H9 (cell line): Measurements from ENCODE around the gene CYFIP1. TPM values are rescaled to one million over a fixed set of nuclear protein-coding genes. Genes with fewer than 3 reads are reported as not detected.
A peak's percentile ranks its signal among the peaks of the same experiment; 100 is the strongest.

Source experiments
- DNase-seq: peaks from one replicate; pipeline ENCODE4 v3.0.0-alpha.2; 2017
- H2AFZ ChIP-seq: one replicate; pipeline ENCODE4 v1.6.1; 2013; ENCODE audit warnings: mild to moderate bottlenecking, low read length, control low read depth, moderate library complexity
- H2AK5ac ChIP-seq: 2 replicates; pipeline ENCODE4 v1.6.1; 2013; ENCODE audit warnings: low read length, control low read depth, mixed read lengths; ENCODE audit not compliant: insufficient read length
- H2BK120ac ChIP-seq: one replicate; pipeline ENCODE4 v1.6.1; 2013; ENCODE audit warnings: low read depth, mild to moderate bottlenecking, low read length, control low read depth, inconsistent platforms; ENCODE audit not compliant: poor library complexity, severe bottlenecking
- H2BK12ac ChIP-seq: 2 replicates; pipeline ENCODE4 v1.6.1; 2013; ENCODE audit warnings: low read length, control low read depth, mixed read lengths, low read depth; ENCODE audit not compliant: insufficient read length
- H2BK15ac ChIP-seq: 2 replicates; pipeline ENCODE4 v1.6.1; 2013; ENCODE audit warnings: low read depth, low read length, control low read depth
- H2BK20ac ChIP-seq: one replicate; pipeline ENCODE4 v1.6.1; 2013; ENCODE audit warnings: low read depth, mild to moderate bottlenecking, low read length, control low read depth, inconsistent platforms; ENCODE audit not compliant: poor library complexity, severe bottlenecking
- H2BK5ac ChIP-seq: 2 replicates; pipeline ENCODE4 v1.6.1; 2013; ENCODE audit warnings: low read length, control low read depth, mixed read lengths; ENCODE audit not compliant: insufficient read length
- H3K14ac ChIP-seq: 2 replicates; pipeline ENCODE4 v1.6.1; 2013; ENCODE audit warnings: low read length, control low read depth; ENCODE audit not compliant: insufficient read depth
- H3K18ac ChIP-seq: 2 replicates; pipeline ENCODE4 v1.6.1; 2013; ENCODE audit warnings: low read depth, mild to moderate bottlenecking, mixed read lengths, low read length, control low read depth; ENCODE audit not compliant: insufficient read length
- H3K23ac ChIP-seq: 2 replicates; pipeline ENCODE4 v1.6.1; 2013; ENCODE audit warnings: low read length, control low read depth, mixed read lengths, low read depth; ENCODE audit not compliant: insufficient read length
- H3K23me2 ChIP-seq: 2 replicates; pipeline ENCODE4 v1.6.1; 2013; ENCODE audit warnings: low read depth, mild to moderate bottlenecking, mixed read lengths, low read length, control low read depth; ENCODE audit not compliant: insufficient read length, poor library complexity, severe bottlenecking
- H3K27ac ChIP-seq: 2 replicates; pipeline ENCODE4 v1.5.1; 2013; ENCODE audit warnings: low read length, control low read depth, mixed read lengths, low read depth; ENCODE audit not compliant: insufficient read length
- H3K27me3 ChIP-seq: 2 replicates; pipeline ENCODE4 v1.6.1; 2013; ENCODE audit warnings: low read length, control low read depth, inconsistent platforms; ENCODE audit not compliant: insufficient read depth
- H3K4ac ChIP-seq: 2 replicates; pipeline ENCODE4 v1.6.1; 2013; ENCODE audit warnings: low read depth, mild to moderate bottlenecking, control low read depth, inconsistent platforms, low read length, moderate library complexity
- H3K4me1 ChIP-seq: 2 replicates; pipeline ENCODE4 v1.6.1; 2013; ENCODE audit warnings: low read length, control low read depth, inconsistent platforms; ENCODE audit not compliant: insufficient read depth
- H3K4me2 ChIP-seq: 2 replicates; pipeline ENCODE4 v1.6.1; 2013; ENCODE audit warnings: low read length, control low read depth, mixed read lengths; ENCODE audit not compliant: insufficient read length, insufficient read depth
- H3K56ac ChIP-seq: 2 replicates; pipeline ENCODE4 v1.6.1; 2013; ENCODE audit warnings: low read depth, mild to moderate bottlenecking, mixed read lengths, low read length, control low read depth; ENCODE audit not compliant: insufficient read length
- H3K79me1 ChIP-seq: 2 replicates; pipeline ENCODE4 v1.6.1; 2013; ENCODE audit warnings: low read depth, mild to moderate bottlenecking, moderate library complexity, low read length, control low read depth, inconsistent platforms; ENCODE audit not compliant: insufficient read depth, poor library complexity, severe bottlenecking
- H3K79me2 ChIP-seq: 2 replicates; pipeline ENCODE4 v1.6.1; 2013; ENCODE audit warnings: low read length, control low read depth, inconsistent platforms; ENCODE audit not compliant: insufficient read depth
- H3K9ac ChIP-seq: 2 replicates; pipeline ENCODE4 v1.6.1; 2013; ENCODE audit warnings: low read length, control low read depth, mixed read lengths; ENCODE audit not compliant: insufficient read length; ENCODE audit errors: extremely low read depth
- H3K9me3 ChIP-seq: one replicate; pipeline ENCODE4 v1.6.1; 2013; ENCODE audit warnings: low read depth, low read length, inconsistent platforms; ENCODE audit not compliant: control insufficient read depth
- H3T11ph ChIP-seq: one replicate; pipeline ENCODE4 v1.6.1; 2013; ENCODE audit warnings: mild to moderate bottlenecking, low read length, control low read depth, inconsistent platforms
- H4K20me1 ChIP-seq: one replicate; pipeline ENCODE4 v1.6.1; 2013; ENCODE audit not compliant: control insufficient read depth, insufficient read length, insufficient read depth
- H4K5ac ChIP-seq: 2 replicates; pipeline ENCODE4 v1.6.1; 2013; ENCODE audit warnings: low read depth, mild to moderate bottlenecking, mixed read lengths, low read length, control low read depth; ENCODE audit not compliant: insufficient read length
- H4K8ac ChIP-seq: replicated peaks from 2 replicates; pipeline ENCODE4 v1.6.1; 2013; ENCODE audit warnings: low read length, control low read depth, mixed read lengths, low read depth; ENCODE audit not compliant: insufficient read length
- H4K91ac ChIP-seq: 2 replicates; pipeline ENCODE4 v1.6.1; 2013; ENCODE audit warnings: low read depth, mild to moderate bottlenecking, moderate library complexity, mixed read lengths, low read length, control low read depth; ENCODE audit not compliant: insufficient read length
- H3K27ac Mint-ChIP-seq, 3 experiments: 2 replicates in 2 of 3; 3 replicates in 1 of 3; pipeline ENCODE4 v1.8.0; 2020 to 2021; ENCODE audit warnings: mixed read lengths in 3 of 3, mild to moderate bottlenecking in 1 of 3, moderate library complexity in 1 of 3
- H3K27me3 Mint-ChIP-seq: 2 replicates; pipeline ENCODE4 v1.8.0; 2021; ENCODE audit warnings: low read depth, mild to moderate bottlenecking, moderate library complexity, mixed read lengths
- H3K36me3 Mint-ChIP-seq, 3 experiments: 2 replicates in 2 of 3; 3 replicates in 1 of 3; pipeline ENCODE4 v1.8.0; 2020 to 2021; ENCODE audit warnings: low read depth in 3 of 3, mixed read lengths in 3 of 3; ENCODE audit not compliant: insufficient read depth in 1 of 3
- H3K4me1 Mint-ChIP-seq, 2 experiments: 2 replicates each; pipeline ENCODE4 v1.8.0; 2020; ENCODE audit warnings: mixed read lengths in 2 of 2
- H3K4me3 Mint-ChIP-seq, 2 experiments: 2 replicates in 1 of 2; 3 replicates in 1 of 2; pipeline ENCODE4 v1.8.0; 2020 to 2021; ENCODE audit warnings: mild to moderate bottlenecking in 2 of 2, mixed read lengths in 2 of 2, moderate library complexity in 1 of 2
- H3K9me3 Mint-ChIP-seq, 2 experiments: 2 replicates in 1 of 2; 3 replicates in 1 of 2; pipeline ENCODE4 v1.8.0; 2020; ENCODE audit warnings: mild to moderate bottlenecking in 2 of 2, mixed read lengths in 2 of 2, moderate library complexity in 1 of 2
- CTCF ChIP-seq: fragments of 200-600 bp; sonication (generic); conservative IDR thresholded peaks from 3 replicates; pipeline ENCODE4 v1.8.0; 2021; ENCODE audit warnings: antibody characterized with exemption, mild to moderate bottlenecking
- WGBS: extraction: QIAGEN DNeasy Blood & Tissue Kit; methylation state at CpG from one replicate; pipeline ENCODE4 v1.1.7; 2013; ENCODE audit warnings: missing lambda C conversion rate, low lambda C conversion rate, mixed read lengths; ENCODE audit not compliant: insufficient read length; ENCODE audit errors: extremely low coverage; 5-methylcytosine and 5-hydroxymethylcytosine counted together
- total RNA-seq: library from RNA; stranded (reverse); gene quantifications from 2 replicates; pipeline ENCODE4 v1.2.1, GENCODE V29; 2021

The CYFIP1 gene
- total RNA-seq, 1 experiment from 2014 or later: 71.2 TPM

- no peak overlapping the region for H3K18ac ChIP-seq
- H2BK20ac ChIP-seq: no peak overlapping the region
- H3T11ph ChIP-seq: no peak overlapping the region
- H2AK5ac ChIP-seq: no peak overlapping the region
- H4K20me1 ChIP-seq: no peaks in the 10 kb centered on the region
- Mint-ChIP-seq H3K27ac (peak overlapping the region in 1 of 3 experiments; percentile 21; a peak in 1 of 7 replicates), H3K9me3 (no peaks in the 10 kb centered on the region), H3K27me3 (no peaks in the 10 kb centered on the region), H3K36me3 (peaks cover 18 to 32% (median 31%) of the 10 kb centered on the region in 3 experiments), H3K4me1 (peaks cover 4% of the 10 kb centered on the region in 2 experiments), H3K4me3 (no peak overlapping the region)
- H3K14ac ChIP-seq: no peak overlapping the region
- no peak overlapping the region for H2BK12ac ChIP-seq
- H2BK5ac ChIP-seq: no peak overlapping the region
- no peak overlapping the region for H3K4me2 ChIP-seq
- H3K79me1 ChIP-seq: no peaks in the 10 kb centered on the region
- H3K56ac ChIP-seq: no peak overlapping the region
- no peak for TF ChIP-seq CTCF
- no peak for DNase-seq
- H3K4ac ChIP-seq: no peak overlapping the region
- no peaks in the 10 kb centered on the region for H3K79me2 ChIP-seq
- no peak overlapping the region for H2BK120ac ChIP-seq
- H2AFZ ChIP-seq: no peak overlapping the region
- H4K8ac ChIP-seq: no peak overlapping the region
- no peak overlapping the region for H4K5ac ChIP-seq
- no peak overlapping the region for H3K27ac ChIP-seq
- no peaks in the 10 kb centered on the region for H3K23me2 ChIP-seq
- H2BK15ac ChIP-seq: no peak overlapping the region
- no peak overlapping the region for H4K91ac ChIP-seq
- no CpG with 5 or more reads among the region's 6 CpGs for WGBS
- no peak overlapping the region for H3K23ac ChIP-seq
- H3K9ac ChIP-seq: no peak overlapping the region
- no peaks in the 10 kb centered on the region for H3K27me3 ChIP-seq
- H3K9me3 ChIP-seq: no peaks in the 10 kb centered on the region
- H3K4me1 ChIP-seq: no peaks in the 10 kb centered on the region; the same call in 1 of the 2 replicates
Measured at GRCh38 chr15:22885120-22885519, 95.0 kb downstream of the CYFIP1 start.
